HL-60 (cell line): ENCODE data around the gene PRMT5.
"Not testable (repeated sequence)": the region's sequence is repeated elsewhere in the genome, so short reads cannot be mapped to it uniquely, and the experiment has no call there.

Source experiments
- DNase-seq, 2 experiments: peaks; one replicate each; pipeline ENCODE4 v3.0.0-alpha.2; 2010 to 2020; ENCODE audit warnings: low read depth in 1 of 2, low spot score in 1 of 2
- H3K27ac ChIP-seq: fragments of 250-450 bp; sonication (Bioruptor Pico); replicated peaks from 2 replicates; pipeline ENCODE4 v1.5.1; 2020; ENCODE audit warnings: mild to moderate bottlenecking, moderate library complexity
- H3K27me3 ChIP-seq: fragments of 250-450 bp; sonication (Bioruptor Pico); 2 replicates; pipeline ENCODE4 v1.5.1; 2021; ENCODE audit warnings: mild to moderate bottlenecking, moderate library complexity; ENCODE audit not compliant: insufficient read depth, poor library complexity, severe bottlenecking
- H3K4me3 ChIP-seq: replicated peaks from 2 replicates; pipeline ENCODE4 v1.5.1; 2011; ENCODE audit warnings: mild to moderate bottlenecking, control low read depth, low read length; ENCODE audit not compliant: insufficient read depth
- CTCF ChIP-seq: IDR thresholded peaks from one replicate; pipeline ENCODE4 v1.5.1; 2011; ENCODE audit warnings: low read length, control low read depth, inconsistent platforms; ENCODE audit not compliant: insufficient read depth
- GABPA ChIP-seq: IDR thresholded peaks from 2 replicates; pipeline ENCODE4 v1.6.1; 2012; ENCODE audit warnings: low read depth
- POLR2AphosphoS5 ChIP-seq: IDR thresholded peaks from 2 replicates; pipeline ENCODE4 v1.6.1; 2012; ENCODE audit warnings: low read depth
- SPI1 ChIP-seq: IDR thresholded peaks from 2 replicates; pipeline ENCODE4 v1.6.1; 2012; ENCODE audit warnings: low read depth, mild to moderate bottlenecking, borderline replicate concordance
- TF ChIP-seq, protein P1 (sequence below): IDR thresholded peaks from 2 replicates; pipeline ENCODE4 v1.6.1; 2012; ENCODE audit warnings: low read depth; ENCODE audit not compliant: insufficient replicate concordance

PRMT5 gene

GRCh38 chr14:22915886-22916521, 13.2 kb downstream of the PRMT5 start:
- TF ChIP-seq POLR2AphosphoS5, result peak; percentile 43
- TF ChIP-seq GABPA, result 0 out of 2 replicates have a peak, but pooled peaks have one; percentile 23
- TF ChIP-seq CTCF, result no peak
- peak; percentile 32; the same call in 1 of the 2 replicates for TF ChIP-seq SPI1
- TF ChIP-seq, protein P1, sequence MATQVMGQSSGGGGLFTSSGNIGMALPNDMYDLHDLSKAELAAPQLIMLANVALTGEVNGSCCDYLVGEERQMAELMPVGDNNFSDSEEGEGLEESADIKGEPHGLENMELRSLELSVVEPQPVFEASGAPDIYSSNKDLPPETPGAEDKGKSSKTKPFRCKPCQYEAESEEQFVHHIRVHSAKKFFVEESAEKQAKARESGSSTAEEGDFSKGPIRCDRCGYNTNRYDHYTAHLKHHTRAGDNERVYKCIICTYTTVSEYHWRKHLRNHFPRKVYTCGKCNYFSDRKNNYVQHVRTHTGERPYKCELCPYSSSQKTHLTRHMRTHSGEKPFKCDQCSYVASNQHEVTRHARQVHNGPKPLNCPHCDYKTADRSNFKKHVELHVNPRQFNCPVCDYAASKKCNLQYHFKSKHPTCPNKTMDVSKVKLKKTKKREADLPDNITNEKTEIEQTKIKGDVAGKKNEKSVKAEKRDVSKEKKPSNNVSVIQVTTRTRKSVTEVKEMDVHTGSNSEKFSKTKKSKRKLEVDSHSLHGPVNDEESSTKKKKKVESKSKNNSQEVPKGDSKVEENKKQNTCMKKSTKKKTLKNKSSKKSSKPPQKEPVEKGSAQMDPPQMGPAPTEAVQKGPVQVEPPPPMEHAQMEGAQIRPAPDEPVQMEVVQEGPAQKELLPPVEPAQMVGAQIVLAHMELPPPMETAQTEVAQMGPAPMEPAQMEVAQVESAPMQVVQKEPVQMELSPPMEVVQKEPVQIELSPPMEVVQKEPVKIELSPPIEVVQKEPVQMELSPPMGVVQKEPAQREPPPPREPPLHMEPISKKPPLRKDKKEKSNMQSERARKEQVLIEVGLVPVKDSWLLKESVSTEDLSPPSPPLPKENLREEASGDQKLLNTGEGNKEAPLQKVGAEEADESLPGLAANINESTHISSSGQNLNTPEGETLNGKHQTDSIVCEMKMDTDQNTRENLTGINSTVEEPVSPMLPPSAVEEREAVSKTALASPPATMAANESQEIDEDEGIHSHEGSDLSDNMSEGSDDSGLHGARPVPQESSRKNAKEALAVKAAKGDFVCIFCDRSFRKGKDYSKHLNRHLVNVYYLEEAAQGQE, result peak; percentile 21

GRCh38 chr14:22914836-22915235, 14.3 kb downstream of the PRMT5 start:
- H3K4me3 ChIP-seq, H3K27me3 ChIP-seq: not testable (repeated sequence)
- H3K27ac ChIP-seq, result peak overlapping the region; percentile 23
- peak in 1 of 2 experiments; percentile 30 for DNase-seq

More at GRCh38 chr14:22915886-22916521, 13.2 kb downstream of the PRMT5 start:
- no peaks in the 10 kb centered on the region for H3K27me3 ChIP-seq
- peak overlapping the region; percentile 23 for H3K27ac ChIP-seq
- peak; percentile 76 to 90 for DNase-seq
- no peak overlapping the region for H3K4me3 ChIP-seq

GRCh38 chr14:22910916-22911315, 18.3 kb downstream of the PRMT5 start:
- Histone ChIP-seq H3K4me3 (no peak overlapping the region), H3K27ac (no peak overlapping the region), H3K27me3 (no peaks in the 10 kb centered on the region)
- no peak for DNase-seq
- TF ChIP-seq SPI1 (no peak), POLR2AphosphoS5 (no peak), CTCF (no peak), GABPA (no peak)
- TF ChIP-seq, protein P1, result no peak

- peak in 1 of 2 experiments; percentile 32 for DNase-seq
- H3K27ac ChIP-seq, result no peak overlapping the region
- H3K4me3 ChIP-seq, result no peak overlapping the region
- no peak for TF ChIP-seq POLR2AphosphoS5
- TF ChIP-seq SPI1, result no peak
- TF ChIP-seq GABPA, result no peak
- no peak for TF ChIP-seq CTCF
- TF ChIP-seq, protein P1, result no peak
- no peaks in the 10 kb centered on the region for H3K27me3 ChIP-seq
These were observed 20.6 kb downstream of the PRMT5 start for GRCh38 chr14:22908601-22909000.
